H1 (cell line): ENCODE data around the gene C12orf56. TPM values are rescaled to one million over a fixed set of nuclear protein-coding genes. Genes with fewer than 3 reads are reported as not detected.

Experiments used
- CTCF ChIA-PET: fragments of 300-600 bp; sonication (Branson Sonifier 250); formaldehyde crosslinking; loops from one replicate; lab custom pipeline; 2021; ENCODE audit not compliant: partially characterized antibody; lab: Charles Lee
- POLR2A ChIA-PET: fragments of 300-600 bp; sonication (Branson Sonifier 250); formaldehyde crosslinking; loops from one replicate; lab custom pipeline; 2021; ENCODE audit warnings: inconsistent platforms; ENCODE audit not compliant: partially characterized antibody; lab: Charles Lee
- DNase-seq, 2 experiments: peaks; one replicate each; pipeline versions ENCODE4 v3.0.0 to v3.0.0-alpha.2; 2010 to 2022; ENCODE audit warnings: low spot score in 2 of 2, low read depth in 1 of 2, mixed read lengths in 1 of 2
- FAIRE-seq: peaks from 2 replicates; lab custom pipeline; 2011; peaks lifted over from hg19 to GRCh38; lab: Jason Lieb, UNC
- H2AFZ ChIP-seq: 2 replicates; pipeline ENCODE4 v1.8.1; 2012; ENCODE audit warnings: low read length, inconsistent platforms
- H2AK5ac ChIP-seq: 2 replicates; pipeline ENCODE4 v1.6.1; 2013; ENCODE audit warnings: low read depth, low read length
- H2BK120ac ChIP-seq: replicated peaks from 2 replicates; pipeline ENCODE3; 2013; ENCODE audit warnings: low read depth, low read length, inconsistent platforms
- H2BK12ac ChIP-seq: 2 replicates; pipeline ENCODE4 v1.6.1; 2013; ENCODE audit warnings: low read depth, low read length
- H2BK15ac ChIP-seq: 2 replicates; pipeline ENCODE4 v1.6.1; 2013; ENCODE audit warnings: low read length
- H2BK20ac ChIP-seq: 2 replicates; pipeline ENCODE4 v1.6.1; 2013; ENCODE audit warnings: low read length
- H2BK5ac ChIP-seq: 2 replicates; pipeline ENCODE4 v1.6.1; 2013; ENCODE audit warnings: low read depth, low read length
- H3K14ac ChIP-seq: 2 replicates; pipeline ENCODE4 v1.6.1; 2013; ENCODE audit warnings: inconsistent platforms; ENCODE audit not compliant: insufficient read length
- H3K18ac ChIP-seq: 2 replicates; pipeline ENCODE4 v1.6.1; 2013; ENCODE audit warnings: low read length; ENCODE audit errors: extremely low read depth
- H3K23ac ChIP-seq: 2 replicates; pipeline ENCODE4 v1.6.1; 2013; ENCODE audit warnings: inconsistent platforms; ENCODE audit not compliant: insufficient read length
- H3K23me2 ChIP-seq: 2 replicates; pipeline ENCODE4 v1.6.1; 2013; ENCODE audit warnings: low read depth, low read length
- H3K27ac ChIP-seq: 2 replicates; pipeline ENCODE4 v1.6.1; 2011; ENCODE audit warnings: low read depth, low read length, inconsistent platforms
- H3K27me3 ChIP-seq, 4 experiments: replicated peaks in 1 of 4; 1 replicate in 1 of 4; 2 replicates in 3 of 4; pipeline versions ENCODE4 v1.6.1 to v1.8.1; 2011 to 2013; ENCODE audit warnings: low read length in 3 of 4, mild to moderate bottlenecking in 3 of 4, inconsistent platforms in 2 of 4, mixed read lengths in 2 of 4, moderate library complexity in 1 of 4; ENCODE audit not compliant: control insufficient read depth in 3 of 4, insufficient read depth in 3 of 4; ENCODE audit errors: extremely low read depth in 1 of 4
- H3K36me3 ChIP-seq, 4 experiments: 2 replicates each; pipeline versions ENCODE4 v1.6.1 to v1.8.1; 2011 to 2013; ENCODE audit warnings: mild to moderate bottlenecking in 4 of 4, low read length in 3 of 4, moderate library complexity in 2 of 4, control low read depth in 1 of 4, inconsistent platforms in 1 of 4; ENCODE audit not compliant: insufficient read depth in 4 of 4, control insufficient read depth in 2 of 4
- H3K4ac ChIP-seq: replicated peaks from 2 replicates; pipeline ENCODE3; 2013; ENCODE audit warnings: low read length, low read depth, mixed read lengths, inconsistent platforms; ENCODE audit not compliant: insufficient read length
- H3K4me1 ChIP-seq, 4 experiments: replicated peaks in 1 of 4; 1 replicate in 1 of 4; 2 replicates in 3 of 4; pipeline versions ENCODE4 v1.6.1 to v1.8.1; 2011 to 2013; ENCODE audit warnings: low read length in 3 of 4, inconsistent platforms in 2 of 4, mixed read lengths in 1 of 4; ENCODE audit not compliant: insufficient read depth in 4 of 4, control insufficient read depth in 3 of 4
- H3K4me2 ChIP-seq, 2 experiments: 2 replicates each; pipeline versions ENCODE4 v1.6.1 to v1.8.1; 2011 to 2013; ENCODE audit warnings: low read depth in 2 of 2, low read length in 2 of 2, control low read depth in 1 of 2, inconsistent platforms in 1 of 2, mild to moderate bottlenecking in 1 of 2; ENCODE audit not compliant: insufficient read depth in 1 of 2
- H3K4me3 ChIP-seq, 4 experiments: fragments of 200-600, 300-600 bp in 1 of 4; sonication (generic), shearing (Covaris generic), sonication (Bioruptor Twin) in 1 of 4; 2 replicates each; pipeline versions ENCODE4 v1.5.1 to v1.8.1; 2011 to 2016; ENCODE audit warnings: low read length in 4 of 4, low read depth in 3 of 4, control low read depth in 2 of 4, inconsistent platforms in 2 of 4, mild to moderate bottlenecking in 2 of 4, mixed read lengths in 1 of 4, moderate library complexity in 1 of 4; ENCODE audit not compliant: insufficient read depth in 2 of 4; ENCODE audit errors: extremely low read depth in 1 of 4
- H3K56ac ChIP-seq: replicated peaks from 2 replicates; pipeline ENCODE3; 2013; ENCODE audit warnings: low read depth, mild to moderate bottlenecking, mixed read lengths, low read length, inconsistent platforms; ENCODE audit not compliant: insufficient read length
- H3K79me1 ChIP-seq: 2 replicates; pipeline ENCODE4 v1.6.1; 2013; ENCODE audit warnings: low read depth, low read length, control low read depth
- H3K79me2 ChIP-seq, 2 experiments: 2 replicates each; pipeline versions ENCODE4 v1.6.1 to v1.8.1; 2012 to 2013; ENCODE audit warnings: low read length in 2 of 2, mild to moderate bottlenecking in 2 of 2, inconsistent platforms in 1 of 2; ENCODE audit not compliant: insufficient read depth in 2 of 2, control insufficient read depth in 1 of 2
- H3K9ac ChIP-seq, 4 experiments: replicated peaks in 1 of 4; 1 replicate in 1 of 4; 2 replicates in 3 of 4; pipeline versions ENCODE4 v1.6.1 to v1.8.1; 2011 to 2013; ENCODE audit warnings: low read depth in 3 of 4, low read length in 3 of 4, control low read depth in 2 of 4, mild to moderate bottlenecking in 2 of 4, moderate library complexity in 2 of 4, inconsistent platforms in 1 of 4; ENCODE audit errors: extremely low read depth in 1 of 4
- H3K9me3 ChIP-seq, 2 experiments: 2 replicates each; pipeline versions ENCODE4 v1.6.1 to v1.8.1; 2012 to 2013; ENCODE audit warnings: mild to moderate bottlenecking in 2 of 2, moderate library complexity in 2 of 2, control low read depth in 1 of 2, inconsistent platforms in 1 of 2, low read depth in 1 of 2, low read length in 1 of 2, mixed read lengths in 1 of 2; ENCODE audit not compliant: insufficient read depth in 2 of 2
- H4K20me1 ChIP-seq, 2 experiments: replicated peaks in 1 of 2; 2 replicates each; pipeline versions ENCODE3 to v1.8.1; 2011 to 2013; ENCODE audit warnings: inconsistent platforms in 2 of 2, low read length in 2 of 2, mild to moderate bottlenecking in 1 of 2; ENCODE audit not compliant: insufficient read depth in 2 of 2, control insufficient read depth in 1 of 2
- H4K5ac ChIP-seq: 2 replicates; pipeline ENCODE4 v1.6.1; 2013; ENCODE audit warnings: low read length, low read depth, mixed read lengths, inconsistent platforms; ENCODE audit not compliant: insufficient read length
- H4K8ac ChIP-seq: 2 replicates; pipeline ENCODE4 v1.8.0; 2013; ENCODE audit warnings: mild to moderate bottlenecking, moderate library complexity, low read length, inconsistent platforms; ENCODE audit not compliant: insufficient read depth; ENCODE audit errors: extremely low read depth
- H4K91ac ChIP-seq: replicated peaks from 2 replicates; pipeline ENCODE3; 2013; ENCODE audit warnings: low read length, mixed read lengths, inconsistent platforms; ENCODE audit not compliant: insufficient read length
- E2F6 ChIP-seq: IDR thresholded peaks from 2 replicates; pipeline ENCODE4 v1.6.1; 2012; ENCODE audit warnings: inconsistent platforms
- POLR2AphosphoS5 ChIP-seq: IDR thresholded peaks from 2 replicates; pipeline ENCODE4 v1.6.1; 2011; ENCODE audit warnings: low read depth, low read length
- RBBP5 ChIP-seq: IDR thresholded peaks from 2 replicates; pipeline ENCODE4 v1.7.1; 2012; ENCODE audit warnings: low read depth, mild to moderate bottlenecking, inconsistent platforms, low read length, moderate library complexity, borderline replicate concordance
- RFX5 ChIP-seq: IDR thresholded peaks from 2 replicates; pipeline ENCODE4 v1.6.1; 2011; ENCODE audit warnings: low read depth, low read length, improper control_type of control experiment, borderline replicate concordance
- SP1 ChIP-seq: IDR thresholded peaks from 2 replicates; pipeline ENCODE4 v1.6.1; 2011; ENCODE audit warnings: low read depth, low read length
- TAF1 ChIP-seq: IDR thresholded peaks from 2 replicates; pipeline ENCODE4 v1.6.1; 2011; ENCODE audit warnings: mild to moderate bottlenecking, low read depth, low read length
- USF2 ChIP-seq: IDR thresholded peaks from 2 replicates; pipeline ENCODE4 v1.6.1; 2011; ENCODE audit warnings: low read length, improper control_type of control experiment
- WGBS, 2 experiments: shearing (Covaris generic) in 1 of 2; methylation state at CpG; one replicate each; pipeline versions ENCODE4 v1.1.6 to v1.1.7; 2013 to 2015; ENCODE audit warnings: low lambda C conversion rate in 2 of 2, mixed read lengths in 2 of 2, inconsistent platforms in 1 of 2, low coverage in 1 of 2, missing lambda C conversion rate in 1 of 2; ENCODE audit not compliant: insufficient replicate concordance in 2 of 2, insufficient coverage in 1 of 2, insufficient read length in 1 of 2; ENCODE audit errors: extremely low coverage in 1 of 2, missing lambda C conversion rate in 1 of 2; 5-methylcytosine and 5-hydroxymethylcytosine counted together
- polyA plus RNA-seq, 7 experiments: library from polyadenylated mRNA; depleted of rRNA in 3 of 7; stranded (reverse) in 5 of 7; unstranded in 2 of 7; fragments of >200 nt in 5 of 7; fragments of 200-250 nt in 2 of 7; gene quantifications; 1 replicate in 5 of 7; 2 replicates in 1 of 7; 4 replicates in 1 of 7; pipeline versions ENCODE4 v1.2.1 to v1.2.3, GENCODE V29; 2011 to 2013; ENCODE audit warnings: missing spikeins in 2 of 7, mixed read lengths in 2 of 7
- total RNA-seq: library from RNA; stranded (reverse); fragmentation: NEBNext Ultra II Directional; extraction: Animal tissue kit (Norgen Biotek cat#: 25700); gene quantifications from 2 replicates; pipeline ENCODE4 v1.2.1, GENCODE V29; 2021

C12orf56 gene
- total and polyA plus RNA-seq, 2 of the 8 experiments (the other 6 are each of a cell fraction or from before 2014, with no cell fraction given): 1.1 to 2.9 TPM

GRCh38 chr12:64400041-64400440 lies 9.5 kb upstream of the C12orf56 start:
- Histone ChIP-seq H3K27ac (no peak overlapping the region), H3K56ac (no peak overlapping the region), H2BK20ac (no peak overlapping the region), H2BK15ac (no peak overlapping the region), H4K91ac (no peak overlapping the region), H3K36me3 (no peaks in the 10 kb centered on the region), H2BK5ac (no peak overlapping the region), H2AFZ (no peak overlapping the region; the same call in 1 of the 2 replicates), H2BK120ac (no peak overlapping the region), H2AK5ac (no peak overlapping the region), H3K23me2 (peaks cover 4% of the 10 kb centered on the region; the same call in 1 of the 2 replicates), H3K9me3 (no peaks in the 10 kb centered on the region), H3K4me3 (peak overlapping the region in 1 of 4 experiments; percentile 3; a peak in 1 of 8 replicates), H3K79me2 (peaks cover 0 to 2% of the 10 kb centered on the region in 2 experiments; a peak in 2 of 4 replicates), H4K8ac (no peak overlapping the region), H3K27me3 (no peaks in the 10 kb centered on the region), H2BK12ac (no peak overlapping the region), H3K4me1 (peaks cover 0 to 3% (median 0%) of the 10 kb centered on the region in 4 experiments; a peak in 2 of 7 replicates), H3K4me2 (peak overlapping the region in 1 of 2 experiments; percentile 34; a peak in 3 of 4 replicates), H3K23ac (no peak overlapping the region), H3K4ac (no peak overlapping the region), H4K5ac (no peak overlapping the region), H3K14ac (no peak overlapping the region), H3K79me1 (no peaks in the 10 kb centered on the region), H3K18ac (no peak overlapping the region), H3K9ac (no peak overlapping the region), H4K20me1 (no peaks in the 10 kb centered on the region)
- ChIA-PET CTCF (interaction anchor here (0.6 to 1.9 kb wide), 5 partner anchors 9 to 814 kb away, joined by 3 to 7 read pairs (median 3); partner anchors contain the start of gene C12orf56), POLR2A (interaction anchor here (0.6 to 1.6 kb wide), 3 partner anchors 9 to 188 kb away, joined by 3 to 5 read pairs (median 3); no protein-coding TSS in a partner anchor)
- DNase-seq: no peak
- TF ChIP-seq SP1: 0 out of 2 replicates have a peak, but pooled peaks have one; percentile 26
- TF ChIP-seq RFX5: no peak
- no peak for TF ChIP-seq POLR2AphosphoS5
- TF ChIP-seq USF2: no peak
- no peak for TF ChIP-seq RBBP5
- 0 out of 2 replicates have a peak, but pooled peaks have one; percentile 23 for TF ChIP-seq TAF1
- no peak for TF ChIP-seq E2F6
- peak; percentile 86 for FAIRE-seq
- WGBS, 2 experiments: 28% methylated on average over 4 of the region's 4 CpGs; no CpG with 5 or more reads in 1 of the 2 experiments
